NCI-H1436 (cell line): ENCODE data around the gene MYO7B.

Experiments used
- DNase-seq: peaks from one replicate; lab custom pipeline; 2025; lab: John Stamatoyannopoulos, UW

MYO7B gene

DNA sequence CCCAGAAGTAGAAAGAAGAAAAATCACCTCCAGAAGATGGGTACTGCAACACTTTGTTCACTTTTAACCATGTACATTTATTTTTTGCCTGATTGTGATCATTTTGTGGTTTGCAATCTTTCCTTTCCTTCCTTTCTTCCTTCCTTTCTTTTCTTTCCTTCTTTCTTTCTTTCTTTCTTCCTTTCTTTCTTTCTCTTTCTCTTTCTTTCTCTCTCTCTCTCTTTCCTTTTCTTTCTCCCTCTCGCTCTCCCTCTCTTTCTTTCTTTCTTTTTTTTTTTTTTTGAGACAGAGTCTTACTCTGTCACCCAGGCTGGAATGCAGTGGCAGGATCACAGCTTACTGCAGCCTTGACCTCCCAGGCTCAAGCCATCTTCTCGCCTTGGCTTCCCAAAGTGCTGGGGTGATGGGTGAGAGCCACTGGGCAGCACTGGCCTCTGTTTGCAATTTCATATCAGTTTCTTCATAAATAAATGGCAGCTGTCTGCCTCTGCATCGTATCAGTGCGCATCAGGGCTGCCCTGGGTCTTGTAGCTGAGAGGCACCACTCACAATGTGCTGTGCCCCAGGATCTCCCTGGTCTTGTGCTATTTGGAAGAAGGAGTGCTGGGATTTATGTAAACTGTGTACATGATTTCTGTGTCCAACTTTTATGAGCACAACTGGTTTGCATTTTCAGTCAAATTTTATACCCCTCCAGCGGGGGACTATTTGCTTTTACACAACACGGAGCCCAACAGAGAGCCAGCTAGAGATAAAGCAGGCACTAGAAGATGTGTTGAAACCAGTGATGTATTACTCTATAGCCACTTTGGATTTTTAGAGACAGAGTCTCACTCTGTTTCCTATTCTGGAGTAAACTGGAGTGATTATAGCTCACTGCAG is 146.7 kb downstream of the MYO7B start:
- DNase-seq: no peak

DNA sequence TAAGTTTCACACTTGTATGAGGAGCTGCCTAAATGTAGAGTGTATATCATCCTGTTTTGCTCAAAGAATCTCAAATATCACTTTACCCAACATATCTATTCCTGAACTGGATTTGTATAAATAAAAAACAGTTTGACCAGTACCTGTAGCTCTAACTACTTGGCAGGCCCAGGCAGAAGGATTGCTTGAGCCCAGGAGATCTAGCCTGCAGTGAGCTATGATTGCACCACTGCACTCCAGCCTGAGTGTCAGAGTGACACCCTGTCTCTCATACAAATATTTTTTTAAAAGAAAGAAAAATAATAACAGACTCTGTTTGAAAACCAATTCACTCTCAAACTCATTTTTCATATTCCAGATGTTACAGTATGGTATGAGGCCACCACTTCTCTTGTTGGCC is 147.6 kb downstream of the MYO7B start:
- DNase-seq: no peak

DNA sequence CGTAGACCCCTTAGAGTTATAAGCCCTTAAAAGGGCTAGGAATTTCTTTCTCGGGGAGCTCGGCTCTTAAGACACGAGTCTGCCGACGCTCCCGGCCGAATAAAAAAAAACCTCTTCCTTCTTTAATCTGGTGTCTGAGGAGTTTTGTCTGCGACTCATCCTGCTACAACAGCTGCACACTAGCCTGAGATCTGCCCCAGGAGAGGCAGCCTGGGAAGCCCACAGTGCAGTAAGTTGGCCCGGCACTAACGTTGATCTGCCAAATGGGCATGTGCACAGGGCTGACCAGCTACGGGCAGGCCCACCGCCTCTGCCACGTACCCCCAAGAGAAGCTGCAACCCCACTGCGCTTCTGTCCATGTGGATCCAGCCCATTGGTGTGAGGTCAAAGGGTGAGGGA is 148.3 kb downstream of the MYO7B start:
- no peak for DNase-seq

DNA sequence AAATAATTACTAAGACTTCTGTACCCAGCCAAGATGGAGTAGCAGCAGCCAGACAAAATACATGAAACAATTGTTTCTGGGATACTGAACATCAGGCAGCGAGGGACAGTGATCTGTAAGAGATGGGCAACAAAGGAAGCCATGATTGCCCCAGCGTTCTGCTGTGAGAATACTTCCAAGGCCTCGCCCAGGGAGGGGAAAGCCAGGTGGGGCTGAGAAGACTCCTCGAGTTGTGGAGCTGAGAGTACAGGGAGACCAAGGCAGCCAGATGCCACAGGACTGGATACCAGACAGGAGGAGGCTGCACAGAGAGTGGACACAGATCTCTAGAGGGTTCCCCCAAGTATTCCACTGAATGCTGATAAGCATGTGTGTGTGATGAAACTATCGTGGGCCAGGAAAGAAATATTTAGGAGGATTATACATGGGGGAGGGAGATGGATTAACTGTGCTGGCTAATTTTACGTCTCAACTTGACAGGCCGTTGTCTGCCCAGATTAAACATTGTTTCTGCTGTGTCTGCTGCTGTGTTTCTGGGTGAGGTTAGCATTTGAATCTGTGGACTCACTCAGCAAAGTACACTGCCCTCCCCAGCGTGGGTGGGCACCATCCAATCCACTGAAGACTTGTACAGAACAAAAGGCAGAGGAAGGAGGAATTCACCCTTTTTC is 150.1 kb downstream of the MYO7B start:
- DNase-seq: no peak
